ENCODE data around the gene CD300A.

- TF ChIP-seq, protein P1, sequence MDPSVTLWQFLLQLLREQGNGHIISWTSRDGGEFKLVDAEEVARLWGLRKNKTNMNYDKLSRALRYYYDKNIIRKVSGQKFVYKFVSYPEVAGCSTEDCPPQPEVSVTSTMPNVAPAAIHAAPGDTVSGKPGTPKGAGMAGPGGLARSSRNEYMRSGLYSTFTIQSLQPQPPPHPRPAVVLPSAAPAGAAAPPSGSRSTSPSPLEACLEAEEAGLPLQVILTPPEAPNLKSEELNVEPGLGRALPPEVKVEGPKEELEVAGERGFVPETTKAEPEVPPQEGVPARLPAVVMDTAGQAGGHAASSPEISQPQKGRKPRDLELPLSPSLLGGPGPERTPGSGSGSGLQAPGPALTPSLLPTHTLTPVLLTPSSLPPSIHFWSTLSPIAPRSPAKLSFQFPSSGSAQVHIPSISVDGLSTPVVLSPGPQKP (IDR thresholded peaks at IDR 0.05; ENCODE audit: borderline replicate concordance, low read depth, low read length): no peak
- TF ChIP-seq, protein P2, sequence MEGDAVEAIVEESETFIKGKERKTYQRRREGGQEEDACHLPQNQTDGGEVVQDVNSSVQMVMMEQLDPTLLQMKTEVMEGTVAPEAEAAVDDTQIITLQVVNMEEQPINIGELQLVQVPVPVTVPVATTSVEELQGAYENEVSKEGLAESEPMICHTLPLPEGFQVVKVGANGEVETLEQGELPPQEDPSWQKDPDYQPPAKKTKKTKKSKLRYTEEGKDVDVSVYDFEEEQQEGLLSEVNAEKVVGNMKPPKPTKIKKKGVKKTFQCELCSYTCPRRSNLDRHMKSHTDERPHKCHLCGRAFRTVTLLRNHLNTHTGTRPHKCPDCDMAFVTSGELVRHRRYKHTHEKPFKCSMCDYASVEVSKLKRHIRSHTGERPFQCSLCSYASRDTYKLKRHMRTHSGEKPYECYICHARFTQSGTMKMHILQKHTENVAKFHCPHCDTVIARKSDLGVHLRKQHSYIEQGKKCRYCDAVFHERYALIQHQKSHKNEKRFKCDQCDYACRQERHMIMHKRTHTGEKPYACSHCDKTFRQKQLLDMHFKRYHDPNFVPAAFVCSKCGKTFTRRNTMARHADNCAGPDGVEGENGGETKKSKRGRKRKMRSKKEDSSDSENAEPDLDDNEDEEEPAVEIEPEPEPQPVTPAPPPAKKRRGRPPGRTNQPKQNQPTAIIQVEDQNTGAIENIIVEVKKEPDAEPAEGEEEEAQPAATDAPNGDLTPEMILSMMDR (conservative IDR thresholded peaks at IDR 0.05; ENCODE audit: low read depth, low read length): no peak
- no peak for TF ChIP-seq POLR2A (IDR thresholded peaks at IDR 0.05; ENCODE audit: low read depth, low read length)
- TF ChIP-seq RAD21 (IDR thresholded peaks at IDR 0.05; ENCODE audit: low read length): no peak
- no peak for TF ChIP-seq MXI1 (IDR thresholded peaks at IDR 0.05; ENCODE audit: borderline replicate concordance, low read depth, low read length)
- no peak for TF ChIP-seq CEBPB (IDR thresholded peaks at IDR 0.05; ENCODE audit: low read depth, low read length)
- no peak for TF ChIP-seq RCOR1 (IDR thresholded peaks at IDR 0.05; ENCODE audit: insufficient replicate concordance, low read length)
- TF ChIP-seq MAZ (IDR thresholded peaks at IDR 0.05; ENCODE audit: borderline replicate concordance, low read depth, low read length): no peak
- TF ChIP-seq CHD1 (IDR thresholded peaks at IDR 0.05; ENCODE audit: low read depth, low read length): no peak
- no peak for TF ChIP-seq FOS (IDR thresholded peaks at IDR 0.05; ENCODE audit: low read depth, low read length)
- no peak for TF ChIP-seq RFX5 (IDR thresholded peaks at IDR 0.05; ENCODE audit: low read depth, low read length)
- TF ChIP-seq SMC3 (IDR thresholded peaks at IDR 0.05; ENCODE audit: low read depth, low read length): no peak
- TF ChIP-seq, protein P3, sequence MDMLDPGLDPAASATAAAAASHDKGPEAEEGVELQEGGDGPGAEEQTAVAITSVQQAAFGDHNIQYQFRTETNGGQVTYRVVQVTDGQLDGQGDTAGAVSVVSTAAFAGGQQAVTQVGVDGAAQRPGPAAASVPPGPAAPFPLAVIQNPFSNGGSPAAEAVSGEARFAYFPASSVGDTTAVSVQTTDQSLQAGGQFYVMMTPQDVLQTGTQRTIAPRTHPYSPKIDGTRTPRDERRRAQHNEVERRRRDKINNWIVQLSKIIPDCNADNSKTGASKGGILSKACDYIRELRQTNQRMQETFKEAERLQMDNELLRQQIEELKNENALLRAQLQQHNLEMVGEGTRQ (IDR thresholded peaks at IDR 0.05; ENCODE audit: low read depth, low read length): no peak
- no peak for TF ChIP-seq BHLHE40 (IDR thresholded peaks at IDR 0.05; ENCODE audit: low read depth, low read length)
These were observed 36.1 kb upstream of the CD300A start for GRCh38 chr17:74430385-74430705.

Measured in IMR-90 (cell line).